IPS-20b (cell line): ENCODE results near the gene RMND5A.

ENCODE experiments used
- H3K27ac ChIP-seq: one replicate; pipeline ENCODE4 v1.5.1; 2013; ENCODE audit warnings: low read length
- H3K27me3 ChIP-seq: 2 replicates; pipeline ENCODE4 v1.6.1; 2013; ENCODE audit warnings: mild to moderate bottlenecking, low read length, inconsistent platforms; ENCODE audit not compliant: insufficient read depth
- H3K36me3 ChIP-seq: 2 replicates; pipeline ENCODE4 v1.6.1; 2013; ENCODE audit warnings: low read depth, mild to moderate bottlenecking, inconsistent platforms, low read length, moderate library complexity; ENCODE audit not compliant: insufficient read depth
- H3K4me1 ChIP-seq: 2 replicates; pipeline ENCODE4 v1.6.1; 2013; ENCODE audit warnings: mild to moderate bottlenecking, control low read depth, inconsistent platforms, low read length, moderate library complexity; ENCODE audit not compliant: insufficient read depth
- H3K4me3 ChIP-seq: 2 replicates; pipeline ENCODE4 v1.5.1; 2013; ENCODE audit warnings: mild to moderate bottlenecking, low read length, inconsistent platforms
- H3K9ac ChIP-seq: 2 replicates; pipeline ENCODE4 v1.6.1; 2013; ENCODE audit warnings: low read depth, mild to moderate bottlenecking, inconsistent platforms, low read length, moderate library complexity
- H3K9me3 ChIP-seq: 2 replicates; pipeline ENCODE4 v1.6.1; 2013; ENCODE audit warnings: mild to moderate bottlenecking, low read depth, low read length, inconsistent platforms; ENCODE audit not compliant: insufficient read depth

RMND5A gene

DNA sequence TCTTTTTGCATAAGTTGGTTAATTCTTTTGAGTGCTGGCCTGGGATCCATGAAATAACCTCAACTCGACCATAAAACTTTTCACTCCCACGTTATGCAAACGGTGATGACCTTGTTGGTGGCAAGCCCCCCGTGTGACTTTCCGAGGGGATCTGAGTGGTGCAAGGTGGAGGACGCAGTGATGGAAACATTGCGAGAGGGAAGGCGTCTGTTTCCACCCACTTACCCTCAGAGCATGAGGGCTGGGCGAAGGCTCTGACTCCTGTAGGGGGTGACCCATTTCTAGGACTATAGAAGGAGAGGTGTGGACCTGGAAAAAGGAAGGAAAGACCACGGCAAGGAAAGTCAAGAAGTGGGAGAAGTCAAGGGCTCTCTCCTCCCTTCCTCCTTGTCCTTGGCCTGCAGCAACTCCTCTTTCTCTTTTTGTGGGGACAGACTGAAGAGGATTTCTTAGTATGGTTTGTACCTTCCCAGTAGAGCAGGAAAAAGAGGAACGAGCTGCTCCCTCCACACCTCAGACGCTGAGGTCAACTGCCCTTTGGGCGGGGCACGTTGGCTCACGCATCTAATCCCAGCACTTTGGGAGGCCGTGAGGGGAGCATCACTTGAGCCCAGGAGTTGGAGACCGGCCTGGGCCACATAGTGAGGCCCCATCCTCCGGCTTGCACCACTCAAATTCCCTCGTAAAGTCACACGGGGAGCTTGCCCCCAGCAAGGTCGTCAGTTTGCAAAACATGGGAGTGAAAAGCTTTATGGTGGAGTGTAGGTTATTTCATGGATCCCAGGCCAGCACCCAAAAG, 86.2 kb downstream of the RMND5A start:
- peaks cover 37% of the 10 kb centered on the region for H3K27me3 ChIP-seq
- no peaks in the 10 kb centered on the region for H3K9me3 ChIP-seq
- H3K9ac ChIP-seq, result no peak overlapping the region
- no peak overlapping the region for H3K27ac ChIP-seq
- H3K36me3 ChIP-seq, result no peaks in the 10 kb centered on the region
- no peak overlapping the region for H3K4me3 ChIP-seq
- no peaks in the 10 kb centered on the region for H3K4me1 ChIP-seq

DNA sequence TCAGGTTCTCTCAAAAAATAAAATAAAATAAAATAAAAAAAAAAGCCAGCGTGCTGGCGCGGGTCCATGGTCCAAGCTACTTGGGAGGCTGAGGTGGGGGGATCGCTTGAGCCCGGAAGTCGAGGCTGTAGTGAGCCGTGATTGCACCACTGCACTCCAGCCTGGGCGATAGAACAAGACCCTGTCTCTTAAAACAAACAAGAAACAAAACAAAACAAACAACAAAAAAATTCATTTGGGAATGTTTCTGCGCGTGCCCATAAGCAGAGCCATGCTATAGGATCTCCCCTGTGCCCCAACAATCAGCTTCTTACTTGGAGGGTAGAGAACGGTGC, 87.0 kb downstream of the RMND5A start:
- peak overlapping the region; percentile 70 for H3K4me3 ChIP-seq
- no peaks in the 10 kb centered on the region for H3K4me1 ChIP-seq
- no peaks in the 10 kb centered on the region for H3K9me3 ChIP-seq
- H3K27ac ChIP-seq, result no peak overlapping the region
- H3K9ac ChIP-seq, result peak overlapping the region; percentile 45; the same call in 1 of the 2 replicates
- H3K36me3 ChIP-seq, result no peaks in the 10 kb centered on the region
- peaks cover 37% of the 10 kb centered on the region for H3K27me3 ChIP-seq

DNA sequence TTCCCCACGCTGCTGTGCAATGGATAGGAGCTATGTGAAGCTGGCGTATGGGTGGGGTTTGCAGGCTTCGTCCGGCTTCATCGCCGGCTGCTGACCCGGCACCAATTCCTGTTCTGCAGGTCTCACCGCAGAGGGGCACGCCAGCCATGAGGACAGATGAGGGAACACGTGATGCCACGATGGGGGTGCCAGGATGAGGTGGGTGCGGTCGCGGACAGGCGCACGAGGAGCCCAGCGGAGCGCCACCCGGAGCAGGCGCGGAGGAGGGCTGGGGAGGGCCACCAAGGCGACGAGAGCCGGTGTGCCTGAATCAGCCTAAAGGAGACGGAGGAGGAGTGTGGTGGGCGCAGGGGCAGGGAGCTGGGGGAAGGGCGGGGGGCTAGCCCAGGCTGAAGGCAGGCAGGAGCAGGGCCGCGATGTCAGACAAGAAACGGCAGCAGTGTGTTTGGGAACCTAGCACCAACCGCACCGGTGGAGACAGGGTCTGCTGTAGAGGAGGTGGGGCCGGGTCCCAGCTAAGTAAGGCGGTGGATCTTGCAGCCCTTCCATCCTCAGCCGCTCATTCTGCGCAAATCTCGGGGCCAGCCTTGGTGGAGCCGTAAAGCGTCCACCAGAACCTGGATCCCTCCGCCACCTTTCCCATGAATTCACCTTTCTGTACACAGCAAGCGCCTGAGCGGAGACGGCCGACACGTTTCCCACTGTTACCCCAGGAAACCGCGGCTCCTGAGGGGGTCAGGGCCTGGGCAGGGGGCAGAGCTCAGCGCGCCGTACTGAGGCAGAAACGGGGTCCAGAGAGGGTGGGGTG, 87.6 kb downstream of the RMND5A start:
- peaks cover 37% of the 10 kb centered on the region for H3K27me3 ChIP-seq
- H3K36me3 ChIP-seq, result no peaks in the 10 kb centered on the region
- no peaks in the 10 kb centered on the region for H3K4me1 ChIP-seq
- no peak overlapping the region for H3K27ac ChIP-seq
- peak overlapping the region; percentile 45; the same call in 1 of the 2 replicates for H3K9ac ChIP-seq
- H3K4me3 ChIP-seq, result peak overlapping the region; percentile 70
- H3K9me3 ChIP-seq, result no peaks in the 10 kb centered on the region

DNA sequence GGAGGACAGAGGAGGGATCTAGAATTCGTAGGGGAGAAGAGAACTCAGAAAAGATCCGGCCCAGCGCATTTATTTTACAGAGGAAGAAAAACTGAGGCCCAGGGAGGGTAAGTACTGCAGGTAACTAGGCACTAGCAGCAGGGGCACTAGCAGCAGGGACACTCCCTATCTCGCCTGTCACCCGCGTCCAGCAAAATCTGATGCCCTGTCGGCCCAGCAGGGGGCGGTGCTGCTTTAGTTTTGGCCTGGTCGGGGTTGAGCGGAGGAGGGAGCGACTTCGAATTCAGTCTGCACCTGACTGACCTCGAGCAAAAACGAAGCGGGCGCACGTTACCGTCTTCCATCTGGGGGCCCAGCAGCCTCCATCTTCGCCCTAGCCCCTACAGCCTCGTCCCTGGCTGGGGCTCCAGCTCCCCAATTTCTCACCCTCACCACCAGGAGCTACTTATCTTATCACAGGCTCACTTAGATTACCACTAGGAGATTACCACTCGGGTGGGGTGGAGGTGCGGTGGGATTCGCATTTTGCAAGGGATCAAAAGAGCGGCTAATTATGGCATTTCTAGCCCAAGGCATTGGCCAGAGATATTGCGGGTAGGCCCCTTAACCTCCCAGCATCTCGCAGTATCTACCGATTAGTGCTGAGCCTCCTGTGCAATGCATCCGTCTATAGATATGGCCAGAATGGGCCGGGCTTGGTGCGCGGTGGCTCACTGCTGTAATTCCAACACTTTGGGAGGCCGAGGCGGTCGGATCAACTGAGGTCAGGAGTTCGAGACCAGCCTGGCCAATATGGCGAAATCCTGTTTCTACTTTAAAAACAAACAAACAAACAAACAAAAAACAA, 88.4 kb downstream of the RMND5A start:
- peak overlapping the region; percentile 70 for H3K4me3 ChIP-seq
- no peak overlapping the region for H3K27ac ChIP-seq

DNA sequence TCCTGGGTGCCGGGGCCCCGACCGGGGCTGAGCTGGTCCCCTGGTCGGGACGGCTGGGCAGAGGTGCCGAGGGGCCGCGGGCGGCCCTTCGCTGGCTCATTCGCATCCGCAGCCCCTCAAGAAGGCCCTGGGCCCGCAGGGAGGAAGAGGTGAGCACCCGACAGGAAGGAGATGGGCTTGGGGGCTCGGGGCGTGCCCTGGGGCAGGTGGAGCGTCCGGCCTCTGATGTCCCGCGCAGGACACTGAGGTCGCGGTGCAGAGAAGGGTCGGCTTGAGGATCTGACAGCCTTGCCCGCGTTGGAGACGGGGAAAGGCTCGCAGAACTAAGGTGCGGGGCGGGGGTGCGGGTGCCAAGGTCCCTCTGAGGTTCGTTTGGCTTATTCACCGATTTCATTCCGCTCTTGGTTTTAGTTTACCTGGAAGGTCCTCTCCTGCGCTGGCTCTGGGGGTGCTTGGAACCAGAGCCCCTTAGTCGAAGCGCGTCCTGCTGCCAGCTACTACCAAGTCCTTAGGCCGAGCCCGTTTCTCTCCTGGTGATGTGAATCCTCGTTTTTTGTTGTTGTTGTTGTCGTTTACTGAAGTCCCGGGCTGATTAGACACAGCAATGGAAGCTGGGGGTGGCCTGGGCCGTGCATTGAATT, 89.5 kb downstream of the RMND5A start:
- H3K4me3 ChIP-seq, result no peak overlapping the region
- no peaks in the 10 kb centered on the region for H3K9me3 ChIP-seq
- H3K27ac ChIP-seq, result no peak overlapping the region
- H3K4me1 ChIP-seq, result no peaks in the 10 kb centered on the region
- H3K9ac ChIP-seq, result no peak overlapping the region
- H3K27me3 ChIP-seq, result peaks cover 37% of the 10 kb centered on the region
- H3K36me3 ChIP-seq, result no peaks in the 10 kb centered on the region

More for the DNA sequence above, 88.4 kb downstream of the RMND5A start:
- Histone ChIP-seq H3K9me3 (no peaks in the 10 kb centered on the region), H3K9ac (peak overlapping the region; percentile 38; the same call in 1 of the 2 replicates), H3K4me1 (no peaks in the 10 kb centered on the region), H3K27me3 (peaks cover 37% of the 10 kb centered on the region), H3K36me3 (no peaks in the 10 kb centered on the region)

DNA sequence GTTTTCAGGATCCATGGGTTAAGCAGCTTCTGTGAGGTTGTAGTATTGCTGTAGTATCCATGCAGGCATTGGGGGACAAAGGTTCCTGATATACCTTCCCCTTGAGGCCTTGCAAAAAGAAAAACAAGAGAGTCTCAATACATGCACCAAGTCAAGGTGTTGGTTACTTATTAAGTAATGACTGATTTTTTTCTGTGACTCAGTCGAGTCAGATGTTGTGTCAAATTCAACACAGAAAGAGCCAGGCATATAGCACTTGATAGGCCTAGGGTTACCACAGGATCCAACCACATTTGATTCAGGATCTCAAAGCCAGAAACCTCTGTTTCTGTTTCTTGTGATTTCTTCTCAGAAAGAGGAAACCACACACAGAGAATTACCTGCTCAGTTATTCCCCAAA, 95.5 kb downstream of the RMND5A start:
- H3K4me3 ChIP-seq, result no peak overlapping the region
- H3K36me3 ChIP-seq, result no peaks in the 10 kb centered on the region
- no peak overlapping the region for H3K27ac ChIP-seq
- H3K27me3 ChIP-seq, result no peaks in the 10 kb centered on the region
- no peak overlapping the region for H3K9ac ChIP-seq
- no peaks in the 10 kb centered on the region for H3K4me1 ChIP-seq
- H3K9me3 ChIP-seq, result no peaks in the 10 kb centered on the region

DNA sequence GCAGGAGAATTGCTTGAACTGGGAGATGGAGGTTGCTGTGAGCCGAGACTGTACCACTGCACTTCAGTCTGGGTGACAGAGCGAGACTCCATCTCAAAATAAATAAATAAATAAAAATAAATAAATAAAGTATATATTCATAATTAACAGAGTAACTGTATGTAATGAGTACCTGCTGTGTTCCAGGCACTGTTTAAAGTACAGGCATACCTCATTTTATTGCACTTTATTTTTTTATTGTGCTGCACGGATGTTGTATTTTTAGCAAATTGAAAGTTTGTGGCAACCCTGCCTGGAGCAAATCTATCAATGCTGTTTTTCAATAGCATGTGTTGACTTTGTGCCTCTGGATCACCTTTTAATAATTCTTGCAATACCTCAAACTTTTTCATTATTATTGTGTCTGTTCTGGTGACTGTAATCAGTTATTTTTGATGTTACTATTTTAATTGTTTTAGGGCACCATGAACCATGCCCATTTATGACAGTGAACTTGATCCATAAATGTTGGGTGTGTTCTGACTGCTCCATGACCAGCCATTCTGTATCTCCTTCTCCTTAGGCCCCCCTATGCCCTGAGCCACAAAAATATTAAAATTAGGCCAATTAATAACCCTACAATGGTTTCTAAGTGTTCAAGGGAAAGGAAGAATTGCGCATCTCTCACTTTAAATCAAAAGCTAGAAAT, 98.2 kb downstream of the RMND5A start:
- H3K27ac ChIP-seq, result no peak overlapping the region
- no peaks in the 10 kb centered on the region for H3K4me1 ChIP-seq
- no peaks in the 10 kb centered on the region for H3K36me3 ChIP-seq
- H3K27me3 ChIP-seq, result no peaks in the 10 kb centered on the region
- H3K4me3 ChIP-seq, result no peak overlapping the region
- no peaks in the 10 kb centered on the region; the same call in 1 of the 2 replicates for H3K9me3 ChIP-seq
- no peak overlapping the region for H3K9ac ChIP-seq

DNA sequence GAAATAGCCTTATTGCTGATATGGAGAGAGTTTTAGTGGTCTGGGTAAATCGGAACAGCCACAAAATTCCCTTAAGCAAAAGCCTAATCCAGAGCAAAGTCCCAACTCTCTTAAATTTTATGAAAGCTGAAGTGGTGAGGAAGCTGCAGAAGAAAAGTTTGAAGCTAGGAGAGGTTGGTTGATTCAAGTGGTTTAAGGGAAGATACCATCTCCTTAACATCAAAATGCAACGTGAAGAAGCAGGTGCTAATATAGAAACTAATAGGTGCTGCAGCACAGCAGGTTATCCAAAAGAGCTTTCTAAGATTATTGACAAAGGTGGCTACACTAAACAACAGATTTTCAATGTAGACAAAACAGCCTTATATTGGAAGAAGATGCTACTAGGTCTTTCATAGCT, 98.9 kb downstream of the RMND5A start:
- H3K36me3 ChIP-seq, result no peaks in the 10 kb centered on the region
- no peak overlapping the region for H3K27ac ChIP-seq
- H3K27me3 ChIP-seq, result no peaks in the 10 kb centered on the region
- no peaks in the 10 kb centered on the region; the same call in 1 of the 2 replicates for H3K9me3 ChIP-seq
- no peak overlapping the region for H3K9ac ChIP-seq
- no peak overlapping the region for H3K4me3 ChIP-seq
- no peaks in the 10 kb centered on the region for H3K4me1 ChIP-seq

DNA sequence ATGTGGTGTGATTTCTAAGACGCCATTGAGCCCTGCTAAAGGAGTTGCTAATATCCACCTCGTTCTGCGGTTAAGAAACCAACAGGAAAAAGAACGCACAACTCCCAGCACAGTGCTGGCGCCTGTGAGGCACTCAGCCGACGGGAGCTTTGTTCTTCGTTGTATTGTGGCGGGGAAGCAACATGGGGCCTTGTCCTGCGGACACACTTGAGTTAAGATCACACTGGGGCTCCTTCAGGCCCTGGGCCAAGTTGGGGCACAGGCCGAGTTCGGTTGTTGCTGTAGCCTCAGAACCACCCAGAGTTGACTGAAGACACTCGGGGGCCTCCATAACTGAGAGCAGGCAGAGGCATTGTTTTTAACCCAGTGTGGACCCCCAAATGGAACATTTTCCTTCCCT, 101.2 kb downstream of the RMND5A start:
- no peaks in the 10 kb centered on the region for H3K36me3 ChIP-seq
- no peaks in the 10 kb centered on the region for H3K4me1 ChIP-seq
- H3K4me3 ChIP-seq, result no peak overlapping the region
- H3K27ac ChIP-seq, result no peak overlapping the region
- no peak overlapping the region for H3K9ac ChIP-seq
- no peaks in the 10 kb centered on the region; the same call in 1 of the 2 replicates for H3K9me3 ChIP-seq
- no peaks in the 10 kb centered on the region for H3K27me3 ChIP-seq

DNA sequence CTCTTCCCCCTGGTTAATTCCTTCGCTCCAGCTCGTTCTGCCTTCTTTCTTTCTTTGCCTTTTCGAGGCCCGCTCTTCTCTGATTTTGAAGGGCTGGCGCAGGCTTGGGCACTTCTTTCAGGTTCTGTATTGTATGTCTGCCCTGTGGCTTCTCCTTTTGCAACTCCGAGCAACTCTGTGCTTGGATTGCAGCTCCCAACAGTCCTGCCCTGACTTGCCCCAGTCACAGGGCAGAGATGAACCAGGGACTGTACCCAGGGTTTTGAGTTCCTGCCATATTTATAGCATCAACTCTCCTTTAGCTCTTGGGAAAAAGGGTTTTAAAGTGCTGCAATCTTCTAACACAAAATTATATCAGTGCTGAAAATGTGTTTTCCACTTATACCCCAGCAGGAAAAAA, 101.8 kb downstream of the RMND5A start:
- no peaks in the 10 kb centered on the region for H3K36me3 ChIP-seq
- H3K4me1 ChIP-seq, result no peaks in the 10 kb centered on the region
- no peak overlapping the region for H3K4me3 ChIP-seq
- H3K9me3 ChIP-seq, result no peaks in the 10 kb centered on the region; the same call in 1 of the 2 replicates
- no peak overlapping the region for H3K27ac ChIP-seq
- H3K27me3 ChIP-seq, result no peaks in the 10 kb centered on the region
- H3K9ac ChIP-seq, result no peak overlapping the region
